Activated CD8-positive, alpha-beta memory T cell treated with anti-CD3 and anti-CD28 coated beads for 4 hours (primary cell): ENCODE results near the gene RLF.

ENCODE experiments used
- DNase-seq, 2 donors: peaks; one replicate each; pipeline ENCODE4 v3.0.0-alpha.2; 2020; ENCODE audit warnings: low read depth in 2 of 2

RLF gene

GRCh38 chr1:40232444-40232843 lies 71.3 kb downstream of the RLF start:
- peak in 1 of 2 donors; percentile 9 for DNase-seq

- DNase-seq: no peak
Observed at GRCh38 chr1:40239626-40240025, 78.4 kb downstream of the RLF start.

GRCh38 chr1:40240390-40240789 lies 79.2 kb downstream of the RLF start:
- DNase-seq: no peak

GRCh38 chr1:40241362-40241761 lies 80.2 kb downstream of the RLF start:
- DNase-seq: no peak

GRCh38 chr1:40243351-40243750 lies 82.2 kb downstream of the RLF start:
- DNase-seq: no peak

GRCh38 chr1:40244138-40244744 lies 83.1 kb downstream of the RLF start:
- DNase-seq: no peak

- no peak for DNase-seq
Observed at GRCh38 chr1:40245686-40246085, 84.5 kb downstream of the RLF start.

GRCh38 chr1:40247655-40248054 lies 86.5 kb downstream of the RLF start, which contains the start of gene TMCO2:
Gene TMCO2 (plus strand): TSS chr1:40247937. CDS start chr1:40247994, 57 bp downstream.
- DNase-seq: no peak

GRCh38 chr1:40248412-40248811 lies 87.2 kb downstream of the RLF start:
- DNase-seq: no peak

GRCh38 chr1:40251456-40251855 lies 90.3 kb downstream of the RLF start:
- DNase-seq: no peak

- DNase-seq: no peak
Observed at GRCh38 chr1:40252601-40253000, 91.4 kb downstream of the RLF start.

GRCh38 chr1:40255231-40255630 lies 94.0 kb downstream of the RLF start:
- DNase-seq: no peak

- no peak for DNase-seq
Observed at GRCh38 chr1:40256401-40257084, 95.4 kb downstream of the RLF start.

GRCh38 chr1:40257313-40257687 lies 96.1 kb downstream of the RLF start:
- DNase-seq: peak in 1 of 2 donors; percentile 0

GRCh38 chr1:40257688-40258444 lies 96.7 kb downstream of the RLF start, which contains the start of gene ZMPSTE24:
Gene ZMPSTE24 (plus strand): TSS chr1:40258236. CDS start chr1:40258272, 36 bp downstream.
- peak; percentile 94 for DNase-seq

GRCh38 chr1:40258445-40258769 lies 97.2 kb downstream of the RLF start:
- peak in 1 of 2 donors; percentile 1 for DNase-seq

- no peak for DNase-seq
Observed at GRCh38 chr1:40264354-40264781, 103.2 kb downstream of the RLF start.

GRCh38 chr1:40265298-40265697 lies 104.1 kb downstream of the RLF start:
- no peak for DNase-seq

GRCh38 chr1:40265919-40266318 lies 104.7 kb downstream of the RLF start:
- no peak for DNase-seq

GRCh38 chr1:40266786-40267535 lies 105.8 kb downstream of the RLF start:
- no peak for DNase-seq

- DNase-seq: no peak
Observed at GRCh38 chr1:40267767-40268187, 106.6 kb downstream of the RLF start.

GRCh38 chr1:40268211-40268610 lies 107.0 kb downstream of the RLF start:
- no peak for DNase-seq
